Osteocyte (in vitro differentiated cells): ENCODE measurements around the gene IZUMO4. TPM values are rescaled to one million over a fixed set of nuclear protein-coding genes. Genes with fewer than 3 reads are reported as not detected.

Experiments
- DNase-seq: peaks from one replicate; pipeline ENCODE4 v3.0.0; 2021; ENCODE audit warnings: mixed read lengths; ENCODE audit not compliant: unreplicated experiment; ENCODE audit errors: extremely low spot score
- H3K27ac Mint-ChIP-seq: one replicate; pipeline ENCODE4 v1.8.0; 2021; ENCODE audit warnings: mild to moderate bottlenecking, mixed read lengths; ENCODE audit not compliant: unreplicated experiment
- H3K27me3 Mint-ChIP-seq: one replicate; pipeline ENCODE4 v1.8.0; 2021; ENCODE audit warnings: mixed read lengths; ENCODE audit not compliant: unreplicated experiment
- H3K36me3 Mint-ChIP-seq: one replicate; pipeline ENCODE4 v1.8.0; 2021; ENCODE audit warnings: mixed read lengths; ENCODE audit not compliant: unreplicated experiment
- H3K4me1 Mint-ChIP-seq: one replicate; pipeline ENCODE4 v1.8.0; 2021; ENCODE audit warnings: mixed read lengths; ENCODE audit not compliant: unreplicated experiment
- H3K4me3 Mint-ChIP-seq: one replicate; pipeline ENCODE4 v1.8.0; 2021; ENCODE audit warnings: mild to moderate bottlenecking, moderate library complexity, mixed read lengths; ENCODE audit not compliant: unreplicated experiment
- H3K9me3 Mint-ChIP-seq: one replicate; pipeline ENCODE4 v1.8.0; 2021; ENCODE audit warnings: mixed read lengths; ENCODE audit not compliant: unreplicated experiment
- CTCF ChIP-seq: fragments of 200-600 bp; sonication (generic); IDR thresholded peaks from 2 replicates; pipeline ENCODE4 v1.5.0; 2021; ENCODE audit warnings: antibody characterized with exemption, mild to moderate bottlenecking, moderate library complexity
- total RNA-seq: library from RNA; stranded (reverse); gene quantifications from 2 replicates; pipeline ENCODE4 v1.2.1, GENCODE V29; 2021

Gene IZUMO4
- total RNA-seq, 1 donor from 2014 or later, result 4.8 TPM

- peaks cover 45% of the 10 kb centered on the region for H3K36me3 Mint-ChIP-seq
- no peaks in the 10 kb centered on the region for H3K27me3 Mint-ChIP-seq
- TF ChIP-seq CTCF, result no peak
- H3K27ac Mint-ChIP-seq, result no peak overlapping the region
- no peaks in the 10 kb centered on the region for H3K9me3 Mint-ChIP-seq
- no peak for DNase-seq
- no peak overlapping the region for H3K4me3 Mint-ChIP-seq
- peaks cover 4% of the 10 kb centered on the region for H3K4me1 Mint-ChIP-seq
Measured at GRCh38 chr19:2116507-2116906, 19.8 kb downstream of the IZUMO4 start.

- Mint-ChIP-seq H3K9me3 (no peaks in the 10 kb centered on the region), H3K4me3 (no peak overlapping the region), H3K27ac (no peak overlapping the region), H3K27me3 (no peaks in the 10 kb centered on the region), H3K36me3 (peaks cover 45% of the 10 kb centered on the region), H3K4me1 (peaks cover 4% of the 10 kb centered on the region)
- DNase-seq, result no peak
- no peak for TF ChIP-seq CTCF
Measured at GRCh38 chr19:2117215-2117960, 20.7 kb downstream of the IZUMO4 start.

DNA sequence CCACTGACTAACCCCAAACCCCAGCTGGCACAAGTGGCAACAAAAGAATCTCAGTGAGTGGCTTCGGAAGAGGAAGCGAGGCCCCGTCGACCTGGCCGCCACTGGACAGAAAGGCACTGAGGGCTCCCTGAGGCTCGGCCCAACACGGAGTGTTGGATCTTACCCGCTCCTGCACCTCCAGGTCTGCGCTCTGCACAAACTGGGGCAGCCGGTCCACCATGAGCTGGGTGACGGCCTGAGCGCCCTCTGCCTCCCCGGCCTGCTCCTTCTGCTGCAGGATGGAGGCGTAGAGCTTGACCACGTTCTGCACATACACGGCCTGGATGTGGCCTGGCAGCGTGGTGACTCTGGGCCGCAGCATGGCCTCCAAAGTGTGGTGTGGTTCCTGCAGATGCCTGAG lies 21.7 kb downstream of the IZUMO4 start:
- TF ChIP-seq CTCF, result no peak
- no peak for DNase-seq
- H3K4me3 Mint-ChIP-seq, result no peak overlapping the region
- H3K27me3 Mint-ChIP-seq, result no peaks in the 10 kb centered on the region
- no peaks in the 10 kb centered on the region for H3K9me3 Mint-ChIP-seq
- H3K27ac Mint-ChIP-seq, result no peak overlapping the region
- H3K4me1 Mint-ChIP-seq, result peaks cover 4% of the 10 kb centered on the region
- peaks cover 47% of the 10 kb centered on the region for H3K36me3 Mint-ChIP-seq

DNA sequence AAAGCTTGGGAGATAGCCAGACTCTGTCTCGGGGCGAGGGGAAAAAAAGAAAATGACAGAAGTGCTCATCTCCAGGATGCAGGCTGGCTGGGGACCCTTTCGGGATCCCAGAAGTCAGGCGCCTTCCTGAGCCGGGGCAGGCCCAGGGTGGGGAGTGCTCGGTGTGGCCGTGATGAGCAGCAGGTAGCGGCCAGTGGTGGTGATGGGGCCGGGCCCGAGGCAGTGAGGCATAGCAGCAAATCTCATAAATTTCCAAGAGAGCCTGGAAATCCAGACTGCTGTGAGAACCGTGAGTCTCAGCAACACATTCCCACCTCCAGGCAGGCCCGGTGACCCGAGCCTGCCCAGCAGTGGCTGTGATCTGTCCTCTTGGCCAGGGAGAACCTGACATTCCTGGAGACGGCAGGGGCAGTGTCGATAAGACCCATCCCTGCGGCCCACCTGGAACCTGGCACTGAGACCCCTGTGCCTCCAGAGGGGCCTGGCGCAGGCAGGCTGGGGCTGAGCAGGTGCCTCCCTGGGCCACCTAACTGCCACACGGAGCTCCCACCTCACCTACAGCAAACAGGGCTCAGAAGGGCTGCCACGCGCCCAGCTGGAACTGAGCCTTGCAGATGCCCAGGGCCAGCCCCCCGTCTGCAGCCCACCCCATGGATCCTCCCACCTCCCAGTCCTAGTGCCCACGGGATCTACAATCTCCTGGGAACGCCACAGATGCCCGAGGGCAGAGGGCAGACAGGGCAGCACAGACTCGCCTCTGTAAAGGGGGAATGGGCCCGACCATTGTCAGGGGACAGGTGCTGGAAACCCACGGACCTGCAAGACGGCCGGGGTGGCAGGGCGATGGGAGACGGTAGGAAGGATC lies 23.4 kb downstream of the IZUMO4 start:
- H3K36me3 Mint-ChIP-seq, result peaks cover 41% of the 10 kb centered on the region
- H3K27ac Mint-ChIP-seq, result no peak overlapping the region
- H3K9me3 Mint-ChIP-seq, result no peaks in the 10 kb centered on the region
- TF ChIP-seq CTCF, result no peak
- no peak for DNase-seq
- no peak overlapping the region for H3K4me3 Mint-ChIP-seq
- no peaks in the 10 kb centered on the region for H3K4me1 Mint-ChIP-seq
- H3K27me3 Mint-ChIP-seq, result no peaks in the 10 kb centered on the region

GRCh38 chr19:2120821-2121220 lies 24.1 kb downstream of the IZUMO4 start:
- no peaks in the 10 kb centered on the region for H3K27me3 Mint-ChIP-seq
- H3K4me1 Mint-ChIP-seq, result no peaks in the 10 kb centered on the region
- no peak for TF ChIP-seq CTCF
- no peak for DNase-seq
- no peak overlapping the region for H3K4me3 Mint-ChIP-seq
- H3K9me3 Mint-ChIP-seq, result no peaks in the 10 kb centered on the region
- no peak overlapping the region for H3K27ac Mint-ChIP-seq
- peaks cover 34% of the 10 kb centered on the region for H3K36me3 Mint-ChIP-seq
